Right lobe of liver (tissue), 4 donors: ENCODE measurements around the gene PHKG2.

ENCODE experiments used
- CTCF ChIP-seq, 4 donors: fragments of 200-600 bp in 3 of 4; fragments of 450-650 bp in 1 of 4; IDR thresholded peaks; one replicate each; pipeline versions ENCODE4 v1.5.1 to v1.8.0; 2016 to 2022; ENCODE audit warnings: antibody characterized with exemption in 4 of 4, mild to moderate bottlenecking in 2 of 4
- POLR2A ChIP-seq: fragments of 450-650 bp; IDR thresholded peaks from one replicate; pipeline ENCODE4 v1.6.1; 2017; ENCODE audit warnings: antibody characterized with exemption, mild to moderate bottlenecking
- donor health status: DM: no; HTN: no; CAD: no.
- donor health status: DM: no; HTN: no; CAD: no.
- donor health status: DM: no; HTN: yes; CAD: no.

- TF ChIP-seq CTCF (IDR thresholded peaks at IDR 0.05) = no peak
- no peak for TF ChIP-seq POLR2A
Measured at GRCh38 chr16:30764816-30765465, 16.7 kb downstream of the PHKG2 start.
